Measurements from ENCODE around the gene EAF2.
"Not testable (repeated sequence)": the region's sequence is repeated elsewhere in the genome, so short reads cannot be mapped to it uniquely, and the experiment has no call there.

Gene EAF2

DNA sequence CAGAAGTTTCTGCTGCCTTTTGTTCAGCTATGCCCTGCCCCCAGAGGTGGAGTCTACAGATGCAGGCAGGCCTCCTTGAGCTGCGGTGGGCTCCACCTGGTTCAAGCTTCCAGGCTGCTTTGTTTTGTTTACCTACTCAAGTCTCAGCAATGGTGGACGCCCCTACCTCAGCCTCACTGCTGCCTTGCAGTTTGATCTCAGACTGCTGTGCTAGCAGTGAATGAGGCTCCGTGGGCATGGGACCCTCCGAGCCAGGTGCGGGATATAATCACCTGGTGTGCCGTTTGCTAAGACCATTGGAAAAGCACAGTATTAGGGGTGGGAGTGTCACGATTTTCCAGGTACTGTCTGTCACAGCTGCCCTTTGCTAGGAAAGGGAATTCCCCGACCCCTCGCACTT is 28.2 kb downstream of the EAF2 start:
- not testable (repeated sequence) for DNase-seq (ENCODE audit: low spot score)

DNA sequence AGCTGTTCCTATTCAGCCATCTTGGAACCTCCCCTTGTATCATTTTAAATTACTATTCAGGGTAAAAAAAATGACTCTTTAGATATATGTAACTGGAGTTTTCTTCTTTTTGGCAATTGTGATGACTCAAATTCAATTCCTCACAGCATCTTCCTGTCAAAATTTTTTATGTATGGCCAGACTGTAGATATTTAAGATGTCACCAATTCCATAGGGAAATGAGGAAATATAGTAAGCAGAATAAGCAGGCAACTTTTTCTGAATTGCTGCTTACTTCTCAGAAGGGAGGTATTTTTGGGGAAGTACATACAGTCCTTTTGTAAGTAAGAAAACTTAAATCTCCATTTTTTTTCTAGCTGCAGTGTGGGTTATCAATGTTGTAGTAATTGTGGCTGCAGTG is 28.8 kb downstream of the EAF2 start:
- no peak for DNase-seq (ENCODE audit: low spot score)

DNA sequence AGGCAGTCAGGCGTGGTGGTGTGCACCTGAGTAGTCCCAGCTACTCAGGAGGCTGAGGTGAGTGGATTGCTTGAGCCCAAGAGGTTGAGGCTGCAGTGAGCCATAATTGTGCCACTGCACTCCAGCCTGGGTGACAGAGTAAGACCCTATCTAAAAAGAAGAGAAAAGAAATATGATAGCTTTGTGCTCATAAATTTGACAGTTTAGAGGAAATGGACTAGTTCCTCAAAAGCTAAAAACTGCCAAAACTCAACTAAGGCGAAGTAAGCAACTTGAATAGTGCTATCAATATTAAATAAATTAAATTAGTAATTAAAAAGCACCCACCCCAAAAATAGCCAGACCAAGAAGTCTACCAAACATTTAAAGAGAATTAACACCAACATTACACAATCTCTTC is 34.7 kb downstream of the EAF2 start:
- no peak for DNase-seq (ENCODE audit: low spot score)

DNA sequence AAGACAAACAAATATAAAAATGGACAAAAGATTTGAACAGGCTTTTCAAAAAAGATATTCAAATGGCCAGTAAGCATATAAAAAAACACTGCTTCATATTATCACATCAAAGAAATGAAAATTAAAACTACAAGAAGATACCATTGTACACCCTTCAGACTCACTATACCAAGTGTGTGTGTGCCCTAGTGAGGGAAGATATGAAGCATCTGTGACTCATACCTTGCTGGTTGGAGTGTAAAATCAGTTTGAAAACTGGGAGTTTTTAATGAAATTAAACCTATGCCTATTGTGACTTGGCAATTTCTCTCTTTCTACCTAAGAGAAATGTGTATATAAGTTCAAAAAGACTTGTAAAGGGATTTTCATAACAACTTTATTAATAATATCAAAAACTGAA is 35.7 kb downstream of the EAF2 start:
- DNase-seq (ENCODE audit: low spot score), result no peak

DNA sequence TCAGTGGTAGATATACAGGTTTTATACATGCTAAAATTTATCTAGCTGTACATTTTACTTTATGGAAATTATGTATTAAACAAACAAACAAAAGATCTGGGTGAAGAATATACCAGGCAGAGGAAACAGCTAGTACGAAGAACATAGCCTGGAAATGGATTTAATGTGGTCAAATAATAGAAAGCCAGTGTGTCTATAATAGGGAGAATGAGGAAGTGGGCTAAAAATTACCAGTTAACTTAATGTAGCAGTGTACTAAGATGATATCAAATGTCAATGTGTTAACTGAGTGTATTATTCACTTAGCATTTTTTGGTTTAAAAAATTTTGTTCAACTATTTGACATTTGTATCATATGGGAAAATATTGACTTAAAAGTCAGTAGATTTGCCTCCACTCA is 36.4 kb downstream of the EAF2 start:
- DNase-seq (ENCODE audit: low spot score), result no peak

DNA sequence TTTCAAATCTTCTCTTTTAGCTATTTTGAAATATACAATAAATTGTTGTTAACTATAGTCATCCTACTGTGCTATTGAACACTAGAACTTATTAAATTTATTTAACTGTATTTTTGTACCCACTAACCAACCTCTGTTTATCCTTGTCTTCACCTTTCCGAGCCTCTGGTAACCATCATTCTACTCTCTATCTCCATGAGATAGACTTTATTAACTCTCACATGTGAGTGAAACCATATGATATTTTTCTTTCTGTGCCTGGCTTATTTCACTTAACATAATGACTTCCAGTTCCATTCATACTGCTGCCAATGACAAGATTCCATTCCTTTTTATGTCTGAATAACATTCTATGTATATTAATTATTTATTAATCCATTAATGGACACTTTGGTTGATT is 43.4 kb downstream of the EAF2 start:
- DNase-seq (ENCODE audit: low spot score), result no peak

DNA sequence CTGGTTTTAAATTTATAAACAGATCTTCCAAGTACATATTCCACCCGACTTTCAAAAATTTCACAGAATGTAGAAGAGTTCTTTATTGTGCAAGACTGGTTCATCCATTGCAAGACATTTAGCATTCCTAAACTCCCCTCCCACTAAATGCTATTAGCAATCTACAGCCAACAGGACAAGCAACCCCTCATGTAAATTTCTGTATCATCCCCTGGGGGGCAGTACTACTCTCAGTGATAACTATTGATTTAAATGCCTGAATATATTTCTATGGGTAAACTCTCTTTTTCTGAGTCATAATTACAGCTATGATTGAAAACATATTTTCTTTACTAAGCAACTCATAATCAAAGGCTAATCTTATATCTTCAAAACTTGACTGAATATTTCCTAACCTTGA is 48.5 kb downstream of the EAF2 start:
- no peak for DNase-seq (ENCODE audit: low spot score)

DNA sequence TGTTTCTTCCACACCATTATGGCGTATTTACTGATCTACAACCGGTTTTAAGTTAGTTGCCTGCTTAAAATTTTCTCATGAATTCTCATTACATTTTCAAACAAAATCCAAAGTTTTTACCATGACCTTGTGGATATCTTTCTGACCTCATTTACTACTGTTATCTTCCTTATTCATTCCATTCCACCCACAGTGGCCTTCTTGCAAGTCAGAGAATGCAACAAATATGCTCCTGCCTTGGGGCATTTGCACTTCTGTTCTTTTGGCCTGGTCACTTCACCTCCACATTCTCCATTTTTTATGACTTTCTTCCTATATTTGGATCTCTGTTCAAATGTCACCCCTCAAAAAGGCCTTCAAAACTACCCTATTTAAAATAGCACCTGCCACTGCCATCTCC is 50.4 kb downstream of the EAF2 start:
- DNase-seq (ENCODE audit: low spot score), result no peak

DNA sequence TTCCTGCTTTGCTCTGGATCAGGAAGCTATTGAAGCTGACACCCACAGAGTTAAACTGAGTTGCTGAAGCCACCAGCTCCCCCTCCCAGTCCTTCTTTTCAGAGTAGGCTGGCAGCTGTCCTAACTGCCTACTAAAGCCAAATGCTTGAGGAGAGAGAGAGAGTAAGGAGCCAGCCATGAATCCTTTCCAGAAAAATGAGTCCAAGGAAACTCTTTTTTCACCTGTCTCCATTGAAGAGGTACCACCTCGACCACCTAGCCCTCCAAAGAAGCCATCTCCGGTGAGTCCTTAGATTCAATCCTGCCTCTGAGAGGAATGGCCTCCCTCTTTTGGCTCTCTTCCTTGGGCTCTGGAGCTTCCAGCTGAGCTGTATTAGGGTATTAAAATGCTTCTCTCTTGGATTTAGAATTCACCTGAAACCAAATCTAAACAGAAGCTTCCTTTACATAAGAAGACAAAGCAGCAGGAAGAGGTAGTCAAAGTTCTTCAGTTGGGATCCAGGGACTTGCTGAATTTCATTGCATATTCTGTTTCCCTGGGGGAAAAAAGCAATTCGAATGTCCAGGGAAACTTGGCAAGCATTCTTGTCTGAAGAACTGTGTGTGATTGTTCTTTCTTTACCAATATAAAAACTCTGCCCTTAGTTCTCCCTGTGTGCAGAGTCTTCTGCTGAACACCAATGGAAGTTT is 59.4 kb downstream of the EAF2 start, which contains the start of gene SLC15A2:
TSS of gene SLC15A2 (plus strand) at position 101 of the 690 bp plus-strand sequence. CDS start at position 177, 76 bp downstream.
- peak; percentile 62 for DNase-seq (ENCODE audit: low spot score)

DNA sequence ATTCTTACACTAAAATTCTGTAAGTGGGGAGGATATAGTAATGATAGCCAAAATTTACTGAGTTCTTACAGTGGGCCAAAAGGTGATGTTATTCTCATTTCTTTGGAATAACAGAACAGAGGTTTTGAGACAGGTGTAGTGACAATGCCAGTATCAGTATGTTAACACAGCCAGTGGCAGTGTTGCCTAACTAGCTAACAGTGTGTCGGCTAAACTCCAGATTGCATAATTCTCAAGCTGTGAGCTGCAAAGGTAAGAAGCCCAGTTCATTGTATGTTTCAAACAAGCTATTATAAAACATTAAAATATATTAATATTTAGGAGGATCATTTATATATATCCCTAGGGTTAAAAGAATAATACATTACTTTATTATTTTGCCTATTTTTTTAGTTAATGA is 60.1 kb downstream of the EAF2 start:
- DNase-seq (ENCODE audit: low spot score), result peak; percentile 23

DNA sequence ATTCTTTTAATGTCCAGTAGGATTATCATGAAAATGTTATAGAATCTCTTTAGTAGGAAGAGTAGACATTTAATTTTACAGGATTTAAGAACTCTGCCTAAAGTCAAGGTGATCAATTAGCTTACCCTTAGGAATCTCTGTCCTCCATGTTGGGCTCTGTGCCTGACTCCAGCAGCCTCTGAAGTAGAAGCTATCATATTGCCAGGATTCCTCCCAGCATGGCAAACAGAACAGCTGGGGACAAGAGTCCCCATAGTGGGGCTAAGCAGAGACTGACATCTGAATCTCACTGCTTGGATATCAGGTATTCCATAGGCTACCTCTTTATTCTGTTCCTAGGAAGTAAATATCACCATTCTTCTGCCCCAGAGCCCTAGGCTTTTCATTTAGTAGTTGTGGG is 60.7 kb downstream of the EAF2 start:
- DNase-seq (ENCODE audit: low spot score), result peak; percentile 26

DNA sequence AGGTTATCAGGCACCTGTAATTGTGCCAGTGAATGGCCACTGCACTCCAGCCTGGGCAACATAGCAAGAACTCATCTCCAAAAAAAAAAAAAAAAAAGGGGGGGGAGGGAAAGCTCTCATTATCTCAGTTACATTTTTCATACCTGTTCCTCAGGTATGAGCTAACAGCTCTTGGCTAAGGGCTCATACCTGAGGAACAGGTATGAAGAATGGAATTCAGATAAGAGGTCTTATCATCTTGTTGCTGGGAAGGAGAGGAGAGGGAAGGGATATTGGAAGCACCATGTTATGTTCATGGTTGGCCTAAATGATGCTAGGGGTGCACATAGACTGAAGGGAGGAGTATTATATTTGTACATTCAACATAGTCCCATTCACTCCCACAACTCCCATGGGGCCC is 61.8 kb downstream of the EAF2 start:
- no peak for DNase-seq (ENCODE audit: low spot score)

DNA sequence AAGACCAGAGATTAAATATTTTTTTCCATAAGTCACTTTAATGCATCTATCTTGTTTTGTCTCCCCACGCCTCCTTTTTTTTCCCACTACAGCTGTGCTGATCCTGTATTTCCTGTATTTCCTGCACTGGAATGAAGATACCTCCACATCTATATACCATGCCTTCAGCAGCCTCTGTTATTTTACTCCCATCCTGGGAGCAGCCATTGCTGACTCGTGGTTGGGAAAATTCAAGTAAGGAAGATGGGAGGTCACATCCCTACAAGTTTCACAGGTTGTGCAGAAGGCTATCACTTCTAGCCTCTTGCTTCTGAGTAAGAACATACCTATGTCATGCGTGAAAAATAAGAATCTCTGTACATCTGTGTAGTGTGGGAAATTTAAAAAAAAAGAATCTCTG is 62.3 kb downstream of the EAF2 start:
- DNase-seq (ENCODE audit: low spot score), result no peak

DNA sequence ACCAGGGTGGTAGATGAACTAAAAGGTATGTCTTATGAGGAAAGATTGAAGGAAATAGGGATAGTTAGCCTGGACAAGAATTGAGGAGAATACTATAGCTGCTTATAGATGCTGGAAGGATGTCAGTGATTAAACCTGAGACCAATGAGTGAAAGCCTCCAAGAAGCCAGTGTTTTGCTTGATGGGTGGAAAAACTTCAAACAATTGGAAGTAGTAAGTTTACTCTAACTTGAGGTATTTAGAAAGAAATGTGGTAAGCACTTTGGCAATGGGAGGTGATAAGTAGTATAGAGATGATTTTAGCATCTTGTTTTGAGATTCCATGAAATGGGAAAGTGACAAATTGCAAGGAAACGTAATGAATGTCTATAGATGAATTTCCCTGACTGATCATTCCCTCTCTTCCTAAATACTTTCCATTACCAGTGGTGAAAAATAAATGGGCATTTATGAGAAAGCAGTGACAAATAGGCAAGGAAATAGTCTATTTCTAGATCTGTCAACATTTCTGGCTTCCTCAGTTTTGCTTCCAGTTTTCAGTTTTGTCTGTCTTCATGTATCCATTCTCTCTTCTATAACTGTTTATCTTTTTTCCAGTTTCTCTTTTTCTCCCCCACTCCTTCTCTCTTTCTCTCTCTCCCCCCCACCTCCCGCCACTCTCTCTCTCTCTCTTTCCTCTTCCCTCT is 78.4 kb downstream of the EAF2 start:
- peak; percentile 40 for DNase-seq (ENCODE audit: low spot score)

DNA sequence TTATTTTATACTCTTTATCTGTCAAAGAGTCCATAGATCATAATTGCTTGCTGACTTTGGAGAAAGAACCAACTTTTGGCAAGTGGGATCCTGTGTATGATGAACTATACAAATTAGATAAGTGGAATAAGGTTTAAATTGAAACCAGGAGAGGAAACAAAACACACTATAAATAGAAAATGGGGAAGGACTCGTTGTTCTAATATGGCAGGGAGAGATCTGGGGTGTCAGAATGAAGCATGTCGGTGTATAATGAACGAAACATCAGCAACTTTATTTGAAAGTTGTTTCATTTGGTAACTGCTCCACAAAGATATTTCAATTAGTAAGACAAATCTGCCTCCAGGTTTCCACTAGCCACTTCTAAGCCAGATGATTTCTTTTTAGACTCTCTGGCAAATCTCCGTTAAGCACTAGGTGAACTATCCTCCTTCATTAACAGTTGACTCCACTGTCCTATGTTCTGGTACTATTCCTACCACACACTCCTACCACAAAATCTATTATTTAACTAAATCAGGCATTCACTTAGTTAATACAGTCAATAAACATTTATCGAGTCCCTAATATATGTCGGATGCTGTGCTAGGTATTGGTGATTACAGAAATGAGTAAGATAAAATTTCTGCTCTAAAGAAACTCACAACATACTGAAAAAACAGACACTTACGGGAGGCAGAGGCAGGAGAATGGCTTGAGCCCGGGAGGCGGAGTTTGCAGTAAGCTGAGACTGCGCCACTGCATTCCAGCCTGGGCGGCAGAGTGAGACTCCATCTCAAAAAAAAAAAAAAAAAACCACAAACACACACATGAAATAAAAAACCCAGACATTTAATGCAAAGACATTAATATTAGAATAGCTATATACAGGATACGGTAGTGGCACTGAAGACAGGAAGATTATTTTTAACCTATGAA is 79.3 kb downstream of the EAF2 start:
- peak; percentile 59 for DNase-seq (ENCODE audit: low spot score)

DNA sequence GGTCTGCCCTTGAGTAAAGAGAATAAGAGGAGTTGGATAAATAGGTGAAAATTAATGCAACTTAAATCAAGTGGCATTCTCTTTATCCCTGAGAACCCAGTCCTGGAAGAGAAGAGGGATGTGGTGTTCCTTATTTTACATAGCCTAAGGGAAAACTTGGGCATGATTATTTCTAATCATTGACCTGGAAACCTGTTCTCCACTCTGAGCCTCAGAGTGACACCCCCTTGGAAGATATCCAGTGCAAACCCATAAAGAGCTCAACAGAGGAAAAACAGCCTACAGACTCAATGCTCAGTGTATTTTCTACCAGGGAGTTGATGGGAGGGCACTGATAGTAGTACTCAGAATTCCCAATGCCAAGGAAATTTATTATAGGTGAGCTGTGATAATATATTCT is 81.2 kb downstream of the EAF2 start:
- DNase-seq (ENCODE audit: low spot score), result peak; percentile 19

DNA sequence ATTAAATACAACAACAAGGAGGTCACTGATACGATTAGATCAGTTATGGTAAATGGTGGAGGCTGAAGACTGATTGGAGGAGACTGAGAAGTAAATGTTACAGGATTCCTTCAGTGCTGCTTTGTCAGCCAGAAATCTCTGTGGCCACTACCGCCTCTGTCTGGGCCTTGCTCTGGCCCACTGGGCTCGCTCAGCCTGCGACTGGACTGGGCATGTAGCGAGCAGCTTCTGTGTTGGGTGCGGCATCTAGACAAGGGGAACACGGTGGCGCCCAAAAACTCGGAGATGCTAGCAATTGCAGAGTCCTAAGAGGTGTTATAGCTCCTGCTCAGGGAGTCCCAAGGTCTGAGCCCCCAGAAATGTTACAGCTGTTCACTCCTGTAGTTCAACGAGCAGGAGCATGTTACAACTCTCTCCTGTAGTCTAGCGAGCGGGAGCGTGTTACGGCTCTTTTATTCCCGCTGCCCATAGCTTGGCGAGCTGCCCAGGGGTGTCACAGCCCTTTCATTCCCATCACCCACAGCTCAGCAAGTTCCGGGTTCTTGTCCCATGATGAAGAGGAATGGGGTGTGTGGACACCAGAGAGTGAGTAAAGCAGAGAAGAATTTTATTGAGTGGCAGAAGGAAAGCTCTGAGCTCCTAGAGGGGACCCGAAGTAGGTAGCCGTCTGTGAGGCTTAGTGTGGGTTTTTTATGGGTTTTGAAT is 83.9 kb downstream of the EAF2 start:
- no peak for DNase-seq (ENCODE audit: low spot score)

DNA sequence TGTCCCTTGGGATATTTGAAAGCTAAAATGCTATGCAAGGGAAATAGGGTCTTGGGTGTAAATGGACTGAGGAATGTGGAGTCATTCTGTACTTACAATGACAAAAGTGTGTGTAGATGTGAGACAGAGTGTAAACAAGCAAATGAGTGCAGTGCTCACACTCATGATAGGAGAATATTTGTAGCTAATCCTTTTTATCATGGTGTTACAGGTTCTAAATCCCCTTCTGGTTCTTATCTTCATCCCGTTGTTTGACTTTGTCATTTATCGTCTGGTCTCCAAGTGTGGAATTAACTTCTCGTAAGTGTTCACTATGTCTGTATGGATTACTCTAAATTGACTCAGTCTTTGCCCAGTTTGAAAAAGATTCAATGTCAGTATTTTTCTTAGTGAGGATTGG is 89.7 kb downstream of the EAF2 start:
- DNase-seq (ENCODE audit: low spot score), result no peak

DNA sequence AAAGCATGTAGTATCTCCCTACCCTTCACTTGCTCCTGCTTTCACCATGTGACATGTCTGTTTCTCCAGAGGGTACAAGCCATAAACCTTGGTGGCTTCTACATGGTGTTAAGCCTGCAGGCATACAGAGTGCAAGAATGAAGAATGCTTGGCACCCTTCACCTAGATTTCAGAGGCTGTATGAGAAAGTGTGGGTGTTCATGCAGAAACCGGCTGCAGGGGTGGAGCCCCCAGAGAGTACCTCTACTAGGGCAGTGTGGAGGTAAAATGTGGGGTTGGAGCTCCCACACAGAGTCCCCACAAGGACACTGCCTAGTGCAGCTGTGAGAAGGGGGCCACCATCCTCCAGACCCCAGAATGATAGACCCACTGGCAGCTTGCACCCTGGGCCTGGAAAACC is 91.4 kb downstream of the EAF2 start:
- no peak for DNase-seq (ENCODE audit: low spot score)
